Neural cell (in vitro differentiated cells): ENCODE measurements around the gene DRAM1.

Source experiments
- EZH2 ChIP-seq: fragments of 200-600, 300-800 bp; shearing (Covaris generic), sonication (generic); IDR thresholded peaks from 2 replicates; pipeline ENCODE4 v1.6.1; 2014; ENCODE audit warnings: antibody characterized with exemption, low read length, borderline replicate concordance, mild to moderate bottlenecking; ENCODE audit not compliant: insufficient read depth, poor library complexity, severe bottlenecking
- SMC3 ChIP-seq: fragments of 450-650 bp; conservative IDR thresholded peaks from 2 replicates; pipeline ENCODE4 v1.6.1; 2014; ENCODE audit warnings: antibody characterized with exemption, mild to moderate bottlenecking, moderate library complexity; ENCODE audit not compliant: poor library complexity

- TF ChIP-seq SMC3 (no peak), EZH2 (no peak)
Observed at GRCh38 chr12:101945369-101946232, 68.2 kb downstream of the DRAM1 start.
